HS-27A (cell line): Measurements from ENCODE around the gene SERPINB10.

ENCODE experiments used
- DNase-seq: peaks from one replicate; pipeline ENCODE4 v3.0.0-alpha.2; 2012; ENCODE audit warnings: low read depth, missing footprints

The SERPINB10 gene

GRCh38 chr18:63949068-63949737, 41.4 kb downstream of the SERPINB10 start, which contains the start of gene HMSD:
HMSD (plus strand) TSS chr18:63949301; CDS start chr18:63953456, 4,155 bp downstream.
- DNase-seq: no peak

DNA sequence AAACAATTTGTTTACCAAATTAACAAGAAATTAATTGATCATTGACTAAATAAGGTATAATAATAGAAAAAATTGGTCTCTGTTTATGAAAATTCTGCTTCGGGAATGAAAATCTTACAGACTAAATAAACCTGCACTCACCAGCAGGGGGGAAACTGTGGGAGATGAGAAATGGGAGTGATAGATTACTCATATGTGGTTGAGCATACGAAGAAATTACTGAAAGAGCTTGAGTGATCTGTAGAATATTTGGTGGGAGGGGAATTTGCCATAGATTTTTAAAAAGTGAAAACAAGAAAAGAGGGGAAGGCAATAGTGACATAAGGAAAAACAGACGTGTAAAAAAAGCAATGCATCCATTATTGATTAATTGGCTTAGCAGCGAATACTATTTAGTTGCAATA, 43.5 kb downstream of the SERPINB10 start:
- DNase-seq: no peak

DNA sequence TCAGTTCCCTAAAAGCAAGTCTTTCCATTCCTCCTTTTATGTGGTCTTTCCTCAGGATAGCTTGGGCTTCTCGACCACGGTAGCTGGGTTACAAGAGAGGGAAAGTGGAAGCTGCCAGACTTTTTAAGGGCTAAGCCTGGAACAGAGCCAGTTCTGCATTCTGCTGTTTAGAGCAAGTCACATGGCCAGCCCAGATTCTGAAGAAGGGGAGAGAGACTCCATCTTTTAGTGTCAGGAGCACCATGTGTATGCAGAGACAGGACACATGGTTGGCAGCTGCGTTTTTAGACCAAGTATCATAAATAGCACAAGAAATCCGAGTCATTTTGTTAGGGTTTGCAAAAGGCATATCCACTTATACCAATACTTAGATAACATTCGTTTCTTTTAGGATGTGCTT, 46.1 kb downstream of the SERPINB10 start:
- no peak for DNase-seq

DNA sequence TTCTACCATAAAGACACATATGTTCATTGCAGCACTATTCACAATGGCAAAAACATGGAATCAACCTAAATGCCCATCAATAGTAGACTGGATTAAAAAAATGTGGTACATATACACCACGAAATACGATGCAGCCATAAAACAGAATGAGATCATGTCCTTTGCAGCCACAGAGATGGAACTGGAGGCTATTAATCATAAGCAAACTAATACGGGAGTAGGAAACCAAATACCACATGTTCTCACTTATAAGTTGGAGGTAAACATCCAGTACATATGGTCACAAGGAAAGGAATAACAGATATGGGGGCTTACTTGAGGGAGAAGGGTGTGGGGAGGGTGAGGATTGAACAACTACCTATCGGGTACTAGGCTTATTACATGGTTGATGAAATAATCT, 49.0 kb downstream of the SERPINB10 start:
- no peak for DNase-seq

DNA sequence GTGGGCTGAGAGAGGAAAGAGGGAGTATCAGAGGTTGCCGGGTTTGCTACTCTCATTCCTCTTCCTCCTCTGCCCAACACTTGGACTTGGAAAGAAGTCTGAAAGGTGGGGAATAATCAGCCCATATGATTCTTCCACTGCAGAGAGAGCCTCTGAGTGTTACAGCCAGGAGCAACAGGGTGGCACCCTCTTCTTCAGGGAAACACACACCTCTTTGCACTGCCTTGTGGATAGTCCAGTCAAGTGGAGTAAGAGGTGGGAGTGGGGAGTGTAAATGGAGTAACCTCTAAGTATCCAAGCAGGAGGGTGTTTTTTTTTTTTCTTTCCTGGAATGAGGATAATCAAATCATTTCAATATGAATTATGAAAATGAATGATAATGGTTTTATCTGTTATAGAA, 53.1 kb downstream of the SERPINB10 start:
- no peak for DNase-seq

DNA sequence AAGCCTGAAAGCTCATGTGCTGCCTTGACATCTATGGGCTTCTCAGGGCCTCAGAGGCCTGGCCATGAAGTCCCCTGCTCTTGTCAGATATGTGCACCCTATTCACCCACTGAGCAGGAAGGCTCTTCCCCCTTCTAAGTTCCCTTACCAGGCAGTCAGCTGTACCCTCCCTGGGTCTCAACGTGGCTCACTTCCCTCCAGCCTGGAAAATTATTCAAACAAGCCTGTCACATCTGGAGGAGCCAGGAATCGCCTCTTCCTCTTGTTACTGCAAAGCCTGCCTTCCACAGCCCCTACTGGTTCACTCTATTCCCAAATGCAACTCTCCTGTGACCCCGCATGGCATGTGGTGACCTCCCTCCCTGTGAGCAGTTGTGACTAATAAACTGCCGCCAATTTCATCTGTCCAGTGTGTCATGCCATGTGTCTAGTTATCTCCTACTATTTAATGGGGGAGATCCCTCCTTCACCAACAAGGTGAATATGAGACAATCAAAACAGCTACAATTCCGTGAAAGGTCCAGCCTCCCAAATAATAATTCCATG, 53.8 kb downstream of the SERPINB10 start:
- DNase-seq: no peak

DNA sequence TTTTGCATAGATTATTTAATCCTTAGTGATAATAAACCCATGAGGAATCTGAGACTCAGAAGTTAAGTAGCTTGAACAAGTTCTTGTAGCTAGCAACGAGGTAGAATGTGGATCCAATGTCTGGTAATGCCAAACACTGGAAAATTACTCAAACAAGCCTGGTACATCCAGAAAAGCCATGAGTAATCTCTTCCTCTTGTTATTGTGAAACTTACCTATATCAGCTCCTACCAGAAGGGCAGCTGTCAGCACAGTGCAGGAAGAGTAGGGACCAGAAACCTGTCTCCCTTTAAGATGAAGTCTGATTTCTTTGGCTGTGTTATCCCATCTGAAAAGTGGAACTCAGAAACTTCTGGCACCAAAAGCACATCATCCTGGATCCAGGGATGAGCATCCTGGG, 54.4 kb downstream of the SERPINB10 start:
- no peak for DNase-seq

GRCh38 chr18:63963615-63964256, 56.0 kb downstream of the SERPINB10 start:
- DNase-seq: no peak

DNA sequence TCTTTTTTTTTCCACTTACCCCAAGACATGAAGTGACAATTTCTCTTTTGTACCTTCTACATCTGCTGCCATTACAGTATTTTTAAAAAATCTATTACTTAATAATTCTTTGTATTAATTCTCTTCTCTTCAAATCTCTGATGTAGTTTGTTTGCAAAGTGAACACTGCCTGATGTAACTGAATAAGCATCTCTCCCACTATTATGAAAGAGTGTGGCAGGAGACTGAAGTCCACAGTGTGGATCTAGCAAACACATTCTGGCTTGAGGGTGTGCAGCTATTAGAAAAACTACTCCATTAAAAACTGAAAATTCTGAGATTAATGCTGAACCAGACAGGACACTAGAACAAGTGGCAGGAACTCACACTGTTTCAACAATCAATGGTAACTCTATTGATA, 57.1 kb downstream of the SERPINB10 start:
- DNase-seq: no peak

GRCh38 chr18:63965716-63966330, 58.1 kb downstream of the SERPINB10 start:
- no peak for DNase-seq

DNA sequence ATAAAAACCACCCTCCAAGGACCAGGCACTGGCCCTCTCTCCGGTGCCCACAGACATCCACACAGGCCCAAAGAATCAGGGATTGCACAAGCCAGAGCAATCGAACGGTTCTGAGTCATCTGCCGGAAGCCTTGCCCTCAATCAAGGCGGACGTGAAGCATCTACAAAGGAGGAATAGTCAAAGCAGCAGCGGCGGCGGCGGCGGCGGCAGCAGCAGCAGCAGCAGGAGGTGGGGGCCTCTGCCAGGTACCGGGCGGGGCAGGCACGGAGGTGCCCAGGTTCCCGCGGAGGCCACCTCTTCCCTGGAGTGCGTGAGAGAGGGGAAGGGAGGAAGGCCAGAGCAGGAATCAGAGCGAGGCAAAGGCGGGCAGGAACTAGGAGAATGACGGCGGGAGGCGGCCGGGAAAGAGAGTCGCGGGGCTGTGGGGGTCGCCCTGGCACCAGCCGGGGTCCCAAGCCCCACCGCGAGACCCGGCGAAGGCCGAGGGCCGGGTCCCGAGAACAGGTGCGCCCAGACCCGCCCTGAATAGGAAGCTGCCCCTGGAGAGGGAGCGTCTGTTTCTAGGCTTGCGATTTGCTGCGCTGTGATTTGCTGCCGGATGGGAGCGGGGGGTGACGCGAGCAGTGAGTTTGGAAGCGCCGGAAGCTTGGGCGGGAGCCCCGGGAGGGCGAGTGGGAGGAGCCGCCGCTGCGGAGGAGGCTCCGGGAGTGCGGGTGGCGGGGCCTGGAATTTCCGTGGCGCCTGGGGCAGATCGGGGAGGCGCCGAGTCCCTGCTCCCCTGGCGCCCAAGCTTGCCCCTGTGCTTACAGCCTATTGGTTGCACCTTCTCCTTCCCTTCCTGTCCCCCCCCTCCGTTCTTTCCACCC, 62.4 kb downstream of the SERPINB10 start, which contains the start of gene SERPINB8:
TSS of gene SERPINB8 (plus strand) at position 140 of the 867 bp plus-strand sequence. CDS start 8,228 bp downstream, outside the sequence.
- DNase-seq: peak; percentile 77

GRCh38 chr18:63970809-63971205, 63.0 kb downstream of the SERPINB10 start:
- no peak for DNase-seq

- no peak for DNase-seq
These were observed 63.7 kb downstream of the SERPINB10 start for GRCh38 chr18:63971320-63972001.

DNA sequence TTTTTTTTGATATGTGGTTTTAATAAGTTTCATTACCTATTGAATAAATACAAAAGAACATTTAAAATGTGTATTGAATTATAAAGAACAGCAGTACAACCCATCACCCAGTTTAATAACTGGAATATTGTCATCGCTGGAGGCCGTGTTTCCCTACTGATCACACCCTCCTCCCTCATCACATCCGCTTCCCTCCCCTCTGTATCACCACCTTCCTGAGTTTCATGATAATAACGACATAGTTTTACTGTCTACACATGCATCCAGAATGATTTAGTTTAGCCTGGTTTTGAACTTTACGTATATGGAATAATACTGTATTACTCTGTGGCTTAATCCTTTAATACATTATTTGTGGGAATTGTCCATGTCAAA, 64.2 kb downstream of the SERPINB10 start:
- DNase-seq: no peak

GRCh38 chr18:63974991-63975390, 67.2 kb downstream of the SERPINB10 start:
- no peak for DNase-seq

- no peak for DNase-seq
These were observed 67.9 kb downstream of the SERPINB10 start for GRCh38 chr18:63975628-63976027.

DNA sequence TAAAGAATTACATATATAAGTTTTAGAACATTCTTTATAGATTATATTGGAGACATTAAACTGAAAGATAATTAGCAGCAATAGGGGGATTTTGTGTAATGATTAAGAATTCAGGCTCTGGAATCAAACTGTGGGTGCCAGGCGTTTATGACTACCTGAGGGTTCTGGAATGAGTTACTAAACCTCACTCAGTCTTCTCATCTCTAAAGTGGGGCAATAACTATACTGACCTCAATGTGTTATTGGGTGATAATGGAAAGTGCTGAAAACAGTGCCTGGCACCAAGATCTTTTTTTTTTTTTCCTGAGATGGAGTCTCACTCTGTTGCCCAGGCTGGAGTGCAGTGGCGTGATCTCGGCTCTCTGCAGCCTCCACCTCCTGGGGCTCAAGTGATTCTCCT, 69.3 kb downstream of the SERPINB10 start:
- DNase-seq: no peak

DNA sequence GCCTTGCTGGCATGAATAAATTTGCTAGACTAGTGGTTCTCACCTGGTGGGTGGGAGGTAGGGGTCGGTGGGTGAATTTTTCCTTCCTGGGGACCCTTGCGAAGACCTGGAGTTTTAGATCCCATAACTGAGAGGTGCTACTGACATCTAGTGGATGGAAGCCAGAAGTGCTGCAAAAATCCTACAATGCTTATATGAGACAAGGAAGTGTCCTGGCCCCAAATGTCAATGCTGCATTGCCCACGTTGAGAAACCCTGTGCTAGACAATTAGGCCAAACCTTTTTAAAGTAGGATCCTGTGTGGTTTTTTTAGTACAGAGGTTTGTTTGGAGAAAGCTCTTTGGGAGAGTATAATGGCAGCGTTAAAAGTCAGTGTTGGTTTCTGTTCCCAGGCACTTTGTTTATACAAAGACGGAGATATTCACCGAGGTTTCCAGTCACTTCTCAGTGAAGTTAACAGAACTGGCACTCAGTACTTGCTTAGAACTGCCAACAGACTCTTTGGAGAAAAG, 71.7 kb downstream of the SERPINB10 start:
- DNase-seq: peak; percentile 17

GRCh38 chr18:63980027-63980426, 72.3 kb downstream of the SERPINB10 start:
- no peak for DNase-seq

DNA sequence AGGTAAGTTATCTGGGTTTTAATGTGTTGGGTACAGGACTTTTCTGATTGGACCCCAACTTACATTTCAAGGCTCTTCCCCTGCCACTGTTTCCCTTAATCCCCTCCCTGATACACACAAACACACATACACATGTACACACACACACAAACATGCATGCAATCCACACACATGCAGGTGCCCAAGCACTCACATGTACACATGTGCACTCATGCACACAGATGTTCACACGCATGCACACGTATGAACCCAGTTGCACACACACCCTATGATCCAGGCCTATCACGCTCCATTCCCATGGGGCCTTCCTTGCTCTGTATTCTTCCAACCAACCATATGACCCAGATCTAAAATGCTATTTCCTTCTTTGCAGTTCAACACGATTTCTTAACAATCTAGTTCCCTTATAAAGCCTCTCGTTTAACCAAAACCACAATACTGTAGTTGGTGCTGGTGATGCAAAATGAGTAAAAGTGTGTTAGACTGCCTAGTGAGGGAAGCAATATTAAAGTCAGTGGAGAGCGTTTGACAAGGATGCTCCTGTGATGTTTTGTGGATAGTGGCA, 73.2 kb downstream of the SERPINB10 start:
- DNase-seq: no peak

DNA sequence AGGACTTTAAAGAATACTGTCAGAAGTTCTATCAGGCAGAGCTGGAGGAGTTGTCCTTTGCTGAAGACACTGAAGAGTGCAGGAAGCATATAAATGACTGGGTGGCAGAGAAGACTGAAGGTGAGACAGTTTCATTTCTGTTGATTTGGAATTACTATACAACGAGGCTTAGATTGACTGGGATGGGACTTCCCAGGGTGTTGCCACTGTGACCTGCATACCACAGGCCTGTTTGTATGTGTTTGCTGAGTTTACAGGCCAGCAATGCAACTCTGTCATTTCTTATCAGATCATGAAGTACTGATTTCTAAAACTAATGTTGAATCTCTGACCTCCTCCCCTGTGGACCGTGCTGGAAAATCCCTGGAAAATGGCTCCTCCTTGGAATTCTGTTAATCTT, 74.0 kb downstream of the SERPINB10 start:
- DNase-seq: no peak
